Superior temporal gyrus (tissue), 1 donor: ENCODE measurements around the gene CADM4.
"Not testable (repeated sequence)": the region's sequence is repeated elsewhere in the genome, so short reads cannot be mapped to it uniquely, and the experiment has no call there.

ENCODE experiments used
- DNase-seq: peaks from one replicate; pipeline ENCODE4 v3.0.0-alpha.2; 2016; ENCODE audit errors: extremely low spot score

CADM4 gene, protein sequence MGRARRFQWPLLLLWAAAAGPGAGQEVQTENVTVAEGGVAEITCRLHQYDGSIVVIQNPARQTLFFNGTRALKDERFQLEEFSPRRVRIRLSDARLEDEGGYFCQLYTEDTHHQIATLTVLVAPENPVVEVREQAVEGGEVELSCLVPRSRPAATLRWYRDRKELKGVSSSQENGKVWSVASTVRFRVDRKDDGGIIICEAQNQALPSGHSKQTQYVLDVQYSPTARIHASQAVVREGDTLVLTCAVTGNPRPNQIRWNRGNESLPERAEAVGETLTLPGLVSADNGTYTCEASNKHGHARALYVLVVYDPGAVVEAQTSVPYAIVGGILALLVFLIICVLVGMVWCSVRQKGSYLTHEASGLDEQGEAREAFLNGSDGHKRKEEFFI

DNA sequence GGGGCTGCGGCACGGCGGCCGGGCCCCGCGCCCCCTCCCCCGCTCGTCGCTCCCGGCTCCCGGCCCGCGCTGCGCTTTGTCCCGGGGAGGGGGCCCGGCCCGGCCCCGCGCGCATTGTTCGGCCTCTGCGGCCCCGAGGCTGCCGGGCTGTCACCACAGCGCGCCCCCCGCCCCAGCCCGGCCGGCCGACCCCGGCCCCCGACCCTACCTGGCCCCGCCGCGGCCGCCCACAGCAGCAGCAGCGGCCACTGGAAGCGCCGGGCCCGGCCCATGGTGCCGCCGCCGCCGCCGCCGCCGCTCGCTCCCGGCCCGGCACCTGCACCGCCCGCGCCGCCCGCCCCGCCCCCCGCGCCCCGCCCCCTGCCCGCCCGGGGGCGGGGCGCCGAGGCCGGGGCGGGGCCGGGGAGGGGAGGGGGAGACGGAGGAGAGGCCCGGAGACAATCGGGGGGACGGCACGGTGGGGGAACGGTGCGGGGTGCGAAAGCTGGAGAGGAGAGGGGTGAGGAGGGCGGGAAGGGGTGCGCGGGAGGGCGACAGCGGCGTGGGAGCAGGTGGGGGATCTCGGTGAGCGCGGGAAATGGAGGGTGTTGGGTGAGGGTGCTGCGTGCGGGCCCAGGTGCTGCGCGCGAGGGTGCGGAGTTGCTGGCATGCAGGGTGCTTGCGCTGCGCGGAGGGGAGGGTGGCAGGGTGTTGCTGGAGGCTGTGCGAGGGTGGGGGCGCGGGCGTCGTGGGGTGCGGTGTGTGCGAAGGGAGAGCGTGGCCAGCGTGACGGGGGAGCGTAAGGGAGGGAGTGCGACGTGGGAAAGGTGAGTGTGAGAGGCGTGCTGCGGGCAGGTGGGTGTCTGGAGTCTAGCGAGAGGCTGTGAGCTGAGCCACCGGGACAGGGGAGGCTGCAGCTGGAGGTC, at the start of gene CADM4:
Gene CADM4, minus strand, starts transcription at position 332 of the 905 bp plus-strand sequence. Its CDS starts 60 bp downstream, at position 272.
- DNase-seq: no peak

DNA sequence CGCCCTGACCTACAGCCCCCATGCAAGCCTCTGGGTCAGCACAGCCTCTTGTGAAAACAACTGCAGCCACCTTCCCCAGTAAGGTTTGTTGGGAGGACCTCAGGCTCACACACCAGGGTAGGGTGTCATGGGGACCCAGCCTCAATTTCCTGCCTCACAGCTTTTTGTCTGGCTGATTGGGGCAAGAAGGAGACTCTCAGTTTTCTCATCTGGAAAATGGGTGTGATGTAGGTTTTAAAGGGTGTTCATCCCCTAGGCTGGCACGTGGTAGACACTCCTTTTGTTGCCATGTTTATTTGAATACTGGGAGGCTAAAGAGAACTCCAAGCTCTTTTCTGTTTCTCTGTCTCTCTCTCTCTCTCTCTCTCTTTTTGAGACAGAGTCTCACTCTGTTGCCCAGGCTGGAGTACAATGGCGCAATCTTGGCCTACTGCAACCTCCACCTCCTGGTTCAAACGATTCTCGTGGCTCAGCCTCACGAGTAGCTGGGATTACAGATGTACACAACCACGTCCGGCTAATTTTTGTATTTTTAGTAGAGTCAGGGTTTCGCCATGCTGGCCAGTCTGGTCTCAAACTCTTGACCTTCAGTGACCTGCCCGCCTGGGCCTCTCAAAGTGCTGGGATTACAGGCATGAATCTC, 48.5 kb upstream of the CADM4 start:
- no peak for DNase-seq

DNA sequence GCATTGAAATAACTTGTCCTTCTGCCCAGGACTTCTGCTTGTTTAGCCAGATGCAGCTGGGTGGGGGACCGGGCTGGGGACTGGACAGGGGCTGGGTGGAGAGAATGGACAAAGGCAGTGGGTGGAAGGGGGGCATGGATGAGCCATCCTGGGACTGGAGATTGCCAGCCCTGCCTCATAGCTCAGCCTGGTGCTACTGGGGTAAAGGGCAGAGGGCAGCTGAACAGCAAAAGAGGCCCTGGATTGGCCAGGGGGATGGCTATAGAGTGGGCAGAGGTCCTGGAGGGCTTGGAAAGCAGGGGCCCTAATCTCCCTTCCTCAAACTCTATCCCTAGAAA, 48.0 kb upstream of the CADM4 start:
- DNase-seq: peak; percentile 26

DNA sequence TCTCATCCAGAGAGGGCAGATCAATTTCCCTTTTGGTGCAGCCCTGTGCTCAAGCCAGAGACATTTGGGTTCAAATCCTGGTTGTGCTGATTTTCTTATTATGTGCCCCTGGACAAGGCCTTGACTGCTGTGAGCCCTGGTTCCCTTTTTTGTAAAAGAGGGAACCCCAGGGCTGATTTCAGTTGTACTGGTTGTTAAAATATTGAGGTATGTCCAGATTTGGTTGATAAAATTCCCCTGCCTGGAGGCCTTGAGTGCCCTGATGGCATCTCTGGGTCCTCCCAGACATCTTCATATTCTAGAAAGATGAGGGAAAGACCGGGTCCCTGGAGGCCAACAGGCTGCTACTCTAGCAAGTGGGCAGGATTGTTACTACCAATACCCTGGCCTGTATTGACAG, 44.7 kb upstream of the CADM4 start:
- DNase-seq: no peak

DNA sequence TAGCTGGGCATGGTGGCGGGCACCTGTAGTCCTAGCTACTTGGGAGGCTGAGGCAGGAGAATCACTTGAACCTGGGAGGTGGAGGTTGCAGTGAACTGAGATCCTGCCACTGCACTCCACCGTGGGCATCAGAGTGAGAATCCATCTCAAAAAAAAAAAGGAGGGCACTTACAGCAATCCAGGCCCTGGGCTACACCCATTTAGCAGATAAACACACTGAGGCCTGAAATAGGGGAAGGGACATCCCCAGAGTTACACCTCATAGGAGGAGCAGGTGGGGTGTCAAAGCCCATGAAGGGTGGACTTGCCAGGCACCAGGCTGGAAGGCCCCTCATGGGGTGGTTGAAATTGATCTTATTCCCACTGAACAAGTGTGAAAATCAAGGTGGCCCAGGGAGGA, 44.3 kb upstream of the CADM4 start:
- no peak for DNase-seq

DNA sequence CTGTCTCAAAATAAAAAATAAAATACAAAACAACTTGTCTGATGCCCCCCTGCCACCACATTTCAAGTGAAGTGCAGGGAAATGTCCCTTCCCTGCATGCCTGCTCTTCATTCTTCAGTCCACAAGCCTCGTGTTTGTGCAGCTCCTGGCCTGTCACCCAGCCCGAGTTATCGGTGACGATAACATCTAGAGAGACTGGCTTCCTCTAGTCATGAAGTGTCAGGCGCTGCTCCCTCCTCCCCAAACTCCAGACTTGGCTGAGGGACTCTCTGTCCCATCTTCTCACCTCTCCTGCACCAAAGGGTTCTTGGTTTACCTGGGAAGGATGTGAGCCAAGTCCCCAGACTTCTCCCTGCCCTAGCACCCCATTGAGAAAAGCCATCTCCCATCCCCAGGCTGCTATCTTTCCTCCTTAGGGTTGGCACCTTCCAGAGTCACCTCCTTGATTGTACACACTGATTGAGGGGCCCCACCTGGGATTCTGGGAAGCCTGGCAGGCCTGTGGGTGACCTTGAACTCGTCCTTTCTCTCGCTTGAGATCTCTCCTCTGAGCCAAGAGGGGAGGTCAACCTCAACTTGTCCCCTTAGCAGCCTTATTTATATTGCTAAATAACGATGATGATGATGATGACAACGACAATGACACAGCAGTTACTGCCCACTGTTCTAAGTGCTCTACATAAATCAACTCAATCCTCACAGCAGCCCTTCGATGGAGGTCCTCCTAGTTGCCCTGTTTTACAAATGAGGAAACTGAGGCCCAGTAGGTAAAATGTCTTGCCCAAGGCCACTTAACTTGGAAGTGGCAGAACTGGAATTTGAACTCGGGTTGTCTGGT, 43.4 kb upstream of the CADM4 start:
- no peak for DNase-seq

DNA sequence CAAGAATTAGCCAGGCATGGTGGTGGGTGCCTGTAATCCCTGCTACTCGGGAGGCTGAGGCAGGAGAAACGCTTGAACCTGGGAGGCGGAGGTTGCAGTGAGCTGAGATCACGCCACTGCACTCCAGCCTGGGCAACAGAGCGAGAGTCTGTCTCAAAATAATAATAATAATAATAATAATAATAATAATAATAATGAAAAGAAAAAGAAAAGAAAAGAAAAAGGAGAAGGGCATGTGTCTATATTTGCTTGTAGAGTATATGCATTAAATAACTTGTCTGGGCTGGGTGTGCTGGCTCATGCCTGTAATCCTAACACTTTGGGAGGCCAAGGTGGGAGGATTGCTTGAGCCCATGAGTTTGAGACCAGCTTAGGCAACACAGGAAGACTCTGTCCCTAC, 42.6 kb upstream of the CADM4 start:
- not testable (repeated sequence) for DNase-seq

DNA sequence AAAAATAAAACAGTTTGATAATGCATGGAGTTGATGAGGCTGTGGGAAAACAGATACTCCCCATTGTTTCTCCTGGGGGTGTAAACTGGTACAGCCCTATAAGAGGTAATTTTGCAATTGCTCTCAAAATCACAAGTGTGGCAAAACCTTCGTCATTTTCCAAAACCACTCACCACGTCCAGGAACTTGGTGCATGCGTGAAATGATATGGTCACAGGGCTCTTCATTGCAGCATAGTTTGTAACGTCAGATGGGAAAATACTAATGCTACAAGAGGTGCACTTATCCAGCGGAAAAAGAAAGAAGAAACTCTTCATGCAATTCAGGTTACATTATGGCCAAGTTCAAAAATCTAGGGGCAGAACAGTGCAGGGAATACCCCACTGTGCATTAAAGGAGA, 42.2 kb upstream of the CADM4 start:
- DNase-seq: no peak

DNA sequence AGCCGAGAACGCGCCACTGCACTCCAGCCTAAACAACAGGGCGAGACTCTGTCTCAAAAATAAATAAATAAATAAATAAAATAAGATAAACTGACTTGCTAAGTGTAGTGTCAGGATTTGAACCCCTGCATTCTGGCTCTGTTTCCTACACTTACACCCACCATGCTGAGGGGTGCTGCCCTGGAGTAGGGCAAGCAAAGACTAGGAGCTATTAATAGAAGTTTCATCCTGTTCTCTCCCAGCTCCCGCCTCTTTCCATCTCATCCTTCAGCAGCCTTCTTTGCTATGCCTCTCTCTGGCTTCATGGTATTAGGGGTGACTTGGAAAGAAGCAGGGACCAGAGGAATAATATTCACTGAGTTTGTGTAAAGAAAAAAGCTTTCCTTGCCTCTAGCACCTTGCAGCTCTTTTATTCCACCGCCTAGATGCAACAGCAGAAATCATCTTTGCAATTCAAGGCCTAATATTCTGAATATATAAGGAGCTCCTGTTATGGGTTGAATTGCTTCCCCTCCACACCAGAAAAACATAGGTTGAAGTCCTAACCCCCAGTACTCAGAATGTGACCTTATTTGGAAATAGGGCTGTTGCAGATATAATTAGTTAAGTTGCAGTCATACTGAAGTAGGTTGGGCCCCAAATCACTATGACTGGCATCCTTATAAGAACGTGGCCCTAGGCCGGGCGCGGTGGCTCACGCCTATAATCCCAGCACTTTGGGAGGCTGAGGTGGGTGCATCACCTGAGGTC, 39.0 kb upstream of the CADM4 start:
- DNase-seq: no peak

DNA sequence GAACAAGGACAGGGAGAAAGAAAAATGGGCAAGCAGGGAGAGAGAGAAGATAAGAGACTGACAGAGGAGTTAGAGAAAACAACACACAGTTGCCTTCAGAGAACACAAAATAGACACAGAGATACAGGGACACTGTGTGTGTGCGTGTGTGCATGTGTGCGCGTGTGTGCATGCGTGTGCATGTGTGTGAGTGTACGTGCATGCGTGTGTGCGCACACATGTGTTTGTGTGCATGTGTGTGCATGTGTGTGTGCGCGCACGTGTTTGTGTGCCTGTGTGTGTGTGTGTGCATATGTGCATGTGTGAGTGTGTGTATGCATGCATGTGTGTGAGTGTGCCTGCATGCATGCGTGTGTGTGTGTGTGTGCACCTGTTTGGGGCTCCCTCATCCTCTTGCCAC, 36.3 kb upstream of the CADM4 start:
- DNase-seq: no peak

DNA sequence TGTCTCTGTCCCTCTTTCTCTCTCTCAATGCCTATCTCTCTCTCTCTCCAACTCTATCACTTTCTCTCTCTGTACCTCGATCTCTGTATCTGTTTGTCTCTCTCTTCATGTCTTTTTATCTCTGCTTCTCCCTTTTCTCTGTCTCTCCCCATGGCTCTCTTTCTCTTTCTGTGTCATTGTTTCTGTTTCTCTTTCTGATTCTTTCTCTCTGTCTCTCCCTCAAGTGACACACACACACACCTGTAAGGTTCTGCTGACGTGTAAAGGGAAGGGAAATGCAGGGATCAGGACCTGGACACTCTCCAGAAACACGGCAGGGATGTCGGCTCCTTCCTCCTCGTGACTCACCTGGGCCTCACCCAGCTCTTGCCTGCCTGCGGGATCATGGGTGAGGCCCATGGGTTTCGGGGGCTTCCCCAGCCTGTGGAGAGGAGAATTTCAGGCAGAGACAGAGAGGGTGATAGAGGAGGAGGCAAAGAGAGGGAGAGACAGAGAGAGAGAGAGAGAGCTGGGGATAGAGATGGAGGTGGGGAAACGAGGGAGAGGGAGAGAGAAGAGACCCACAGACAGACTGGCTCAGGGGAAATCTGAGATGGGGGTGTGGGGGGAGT, 35.7 kb upstream of the CADM4 start:
- no peak for DNase-seq

DNA sequence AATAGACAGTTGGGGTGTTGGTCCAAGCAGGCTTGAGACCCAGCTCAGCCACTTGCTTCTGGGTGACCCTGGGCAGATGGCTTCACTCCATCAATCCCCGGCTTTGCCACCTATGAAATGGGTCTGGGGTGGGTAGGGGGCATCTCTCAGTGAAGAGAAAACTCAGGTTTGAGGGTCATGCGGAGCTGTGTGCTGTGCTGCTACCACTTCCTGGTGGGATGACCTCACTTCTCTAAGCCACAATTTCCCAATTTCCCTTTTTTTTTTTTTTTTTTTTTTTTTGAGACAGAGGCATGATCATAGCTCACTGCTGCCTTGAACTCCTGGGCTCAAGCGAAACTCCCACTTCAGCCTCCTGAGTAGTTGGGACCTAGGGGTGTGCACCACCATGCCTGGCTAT, 34.9 kb upstream of the CADM4 start:
- DNase-seq: no peak

DNA sequence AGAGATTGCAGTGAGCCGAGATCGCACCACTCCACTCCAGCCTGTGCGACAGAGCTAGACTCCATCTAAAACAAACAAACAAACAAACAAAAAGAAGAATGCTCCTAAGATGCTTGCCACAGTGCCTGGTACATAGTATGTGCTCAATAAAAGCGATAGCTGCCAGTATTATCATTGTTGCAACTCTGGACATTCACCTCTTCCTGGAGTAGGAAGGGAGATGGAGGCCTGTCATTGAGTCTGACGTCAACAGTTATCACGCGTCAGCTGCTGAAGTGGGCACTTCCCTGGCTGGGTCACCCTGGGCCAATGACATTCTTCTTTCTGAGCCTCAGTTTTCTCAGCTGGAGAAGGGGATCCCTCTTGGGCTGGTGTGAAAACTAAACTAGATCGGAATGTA, 34.5 kb upstream of the CADM4 start:
- no peak for DNase-seq

DNA sequence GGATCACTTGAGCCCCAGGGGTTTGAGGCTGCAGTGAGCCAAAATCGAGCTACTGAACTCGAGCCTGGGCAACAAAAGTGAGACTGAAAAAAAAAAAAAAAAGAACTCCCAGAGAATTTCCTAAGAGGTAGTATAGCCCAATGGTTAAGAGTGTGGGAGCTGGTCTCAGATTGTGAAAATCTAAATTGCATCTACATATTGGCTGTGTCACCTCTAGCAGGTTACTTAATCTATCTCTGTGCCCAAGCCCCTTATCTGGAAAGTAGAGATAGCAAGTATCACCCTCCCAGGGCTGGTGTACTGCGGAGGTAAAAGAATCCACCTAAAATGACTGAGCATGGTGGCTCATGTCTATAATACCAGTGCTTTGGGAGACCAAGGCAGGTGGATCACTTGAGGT, 34.0 kb upstream of the CADM4 start:
- DNase-seq: no peak

DNA sequence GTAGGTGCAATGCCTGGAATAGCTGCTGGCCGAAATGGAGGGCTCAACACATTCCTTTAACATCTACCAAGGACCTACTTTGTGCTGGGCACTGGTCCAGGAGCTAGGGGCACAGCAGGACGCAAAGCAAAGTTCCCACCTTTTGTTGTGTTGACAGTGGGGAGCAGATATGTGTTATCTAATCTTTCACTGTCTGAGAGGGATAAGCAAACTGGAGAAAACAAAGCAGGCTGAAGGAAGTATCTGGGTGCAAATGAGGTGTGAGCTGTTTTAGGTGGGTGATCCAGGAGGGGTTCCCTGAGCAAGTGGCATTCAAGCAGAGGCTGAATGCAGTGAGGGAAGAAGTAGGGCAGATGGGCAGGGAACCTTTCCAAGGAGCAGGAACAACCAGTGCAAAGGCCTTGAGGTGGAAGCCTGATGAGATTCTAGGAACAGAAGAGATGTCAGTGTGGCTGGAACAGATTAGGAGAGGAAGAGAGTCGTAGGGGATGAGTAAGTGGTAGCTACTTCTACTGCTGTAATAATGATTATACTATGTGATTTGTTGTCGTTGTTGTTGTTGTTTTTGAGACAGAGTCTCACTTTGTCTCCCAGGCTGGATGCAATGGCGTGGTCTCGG, 32.5 kb upstream of the CADM4 start:
- DNase-seq: no peak

DNA sequence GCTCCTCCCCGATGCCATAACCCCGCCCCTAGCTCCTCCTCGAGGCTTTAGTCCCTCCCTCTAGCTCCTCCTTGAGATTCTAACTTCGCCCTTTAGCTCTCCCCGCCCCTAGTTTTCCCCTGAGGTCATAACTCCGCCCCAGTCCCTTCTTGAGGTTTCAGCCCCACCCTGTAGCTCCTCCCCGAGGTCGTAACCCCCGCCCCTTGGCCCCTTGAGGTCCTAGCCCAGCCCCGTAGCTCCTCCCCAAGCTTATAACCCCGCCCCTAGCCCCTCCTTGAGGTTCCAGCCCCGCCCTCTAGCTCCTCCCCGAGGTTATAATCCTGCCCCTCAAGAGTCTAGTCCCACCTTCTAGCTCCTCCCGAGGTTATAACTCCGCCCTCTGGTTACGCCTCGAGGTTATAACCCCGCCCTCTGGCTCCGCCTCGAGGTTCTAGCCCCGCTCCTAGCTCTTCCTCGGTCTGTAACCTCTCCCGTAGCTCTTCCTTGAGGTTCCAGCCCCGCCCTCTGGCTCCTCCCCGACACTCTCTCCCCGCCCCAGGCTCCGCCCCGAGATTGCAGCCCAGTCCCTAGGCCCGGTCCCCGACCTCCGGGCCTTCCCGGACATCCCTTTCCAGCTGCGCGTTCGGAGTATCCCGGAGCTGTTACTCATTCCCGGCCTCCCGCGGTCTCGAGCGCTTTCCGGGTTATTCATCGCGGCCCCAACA, 28.9 kb upstream of the CADM4 start:
- DNase-seq: peak; percentile 99

DNA sequence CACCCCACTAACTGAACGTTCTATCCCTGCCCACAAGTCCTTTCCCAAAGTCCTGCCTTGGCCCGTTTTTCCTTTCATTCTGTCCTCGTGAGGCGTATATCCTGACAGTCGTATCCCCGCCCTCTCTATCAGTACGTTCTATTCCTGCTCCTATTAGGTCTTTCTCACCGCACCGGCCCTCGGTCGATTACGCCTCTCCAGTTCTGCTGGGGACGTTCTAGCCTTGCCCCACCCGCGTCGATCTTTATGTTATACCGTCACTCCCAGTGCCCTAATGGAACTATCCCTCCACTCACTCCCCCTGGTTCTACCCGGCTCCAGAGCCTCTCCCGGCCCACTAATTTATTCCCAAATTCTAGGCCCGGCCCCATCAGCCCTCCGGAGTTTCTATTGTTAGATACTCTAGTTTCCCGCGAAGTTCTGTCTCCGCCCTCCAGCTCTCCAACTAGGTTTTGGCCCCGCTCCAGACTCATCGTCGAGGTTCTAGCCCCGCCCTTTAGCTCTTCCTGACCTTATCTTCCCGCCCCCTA, 28.3 kb upstream of the CADM4 start:
- DNase-seq: no peak

DNA sequence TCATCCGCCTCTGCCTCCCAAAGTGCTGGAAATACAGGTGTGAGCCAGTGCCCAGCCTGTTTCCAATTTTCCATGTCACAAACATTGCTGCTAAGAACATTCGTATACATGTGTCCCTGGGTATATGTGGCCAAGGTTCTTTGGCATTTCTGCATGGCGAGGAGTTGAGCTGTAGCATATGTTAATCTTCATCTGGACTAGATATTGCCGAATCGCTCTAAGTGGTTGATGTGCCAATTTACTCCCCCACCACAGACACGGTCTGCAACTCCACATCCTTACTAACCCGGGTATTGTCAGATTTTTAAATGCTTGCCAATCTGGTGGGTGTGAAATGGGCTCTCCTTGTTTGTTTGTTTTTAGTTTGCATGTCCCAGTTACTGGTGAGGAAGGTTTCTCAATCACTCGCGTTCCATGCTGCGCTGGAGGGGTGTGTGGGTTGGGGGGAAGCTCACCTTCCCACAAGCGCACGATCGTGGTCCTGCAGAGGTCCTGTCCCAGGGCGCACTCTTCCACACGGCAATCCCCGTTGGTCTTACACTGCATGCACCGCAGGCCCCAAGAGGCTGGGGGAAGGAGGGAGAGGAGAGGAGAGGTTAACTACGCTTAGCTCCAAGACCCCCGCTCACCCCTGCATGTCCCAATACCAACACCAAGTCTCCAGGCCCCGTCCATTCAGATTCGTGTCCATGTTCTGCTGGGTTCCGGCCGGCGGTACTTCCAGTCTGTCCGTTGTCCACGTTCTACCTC, 27.7 kb upstream of the CADM4 start:
- no peak for DNase-seq
